Testis (tissue), 3 donors: ENCODE measurements around the gene KCNAB3. TPM values are rescaled to one million over a fixed set of nuclear protein-coding genes. Genes with fewer than 3 reads are reported as not detected.

Experiments
- DNase-seq: peaks from one replicate; pipeline ENCODE4 v3.0.0-alpha.2; 2019
- H3K27ac ChIP-seq, 2 donors: fragments of 200-600 bp; sonication (generic); one replicate each; pipeline ENCODE4 v1.5.1; 2019
- H3K27me3 ChIP-seq: fragments of 200-600 bp; sonication (generic); one replicate; pipeline ENCODE4 v1.5.1; 2019
- H3K36me3 ChIP-seq: fragments of 200-600 bp; sonication (generic); one replicate; pipeline ENCODE4 v1.5.1; 2017; ENCODE audit warnings: low read depth; ENCODE audit errors: missing control alignments
- H3K4me1 ChIP-seq: fragments of 200-600 bp; sonication (generic); one replicate; pipeline ENCODE4 v1.5.1; 2019
- H3K4me3 ChIP-seq, 2 donors: fragments of 200-600 bp; sonication (generic); one replicate each; pipeline ENCODE4 v1.5.1; 2017 to 2019
- H3K9me3 ChIP-seq: fragments of 200-600 bp; sonication (generic); one replicate; pipeline ENCODE4 v1.5.1; 2017
- CTCF ChIP-seq, 3 experiments: fragments of 450-650 bp in 2 of 3; fragments of 200-600 bp in 1 of 3; sonication (generic) in 1 of 3; IDR thresholded peaks; one replicate each; pipeline ENCODE4 v1.5.1; 2016 to 2019; ENCODE audit warnings: antibody characterized with exemption in 3 of 3, mild to moderate bottlenecking in 2 of 3, moderate library complexity in 1 of 3
- POLR2A ChIP-seq: fragments of 450-650 bp; IDR thresholded peaks from one replicate; pipeline ENCODE4 v1.6.1; 2017; ENCODE audit warnings: antibody characterized with exemption, mild to moderate bottlenecking, moderate library complexity
- WGBS, 2 donors: methylation state at CpG; one replicate each; pipeline ENCODE4 v1.1.5; 2018; 5-methylcytosine and 5-hydroxymethylcytosine counted together
- intact Hi-C: fragments of 100-400 bp; cut with DNase I; formaldehyde crosslinking; loops from one replicate; pipeline ENCODE4 v1.15.1; 2023; ENCODE audit warnings: low total_unique reads
- polyA plus RNA-seq: library from polyadenylated mRNA; stranded (reverse); fragments of 350-450 nt; fragmentation: Illumina TruSeq; extraction: RNeasy Lipid Tissue Mini Kit (QIAGEN cat#74804); gene quantifications from one replicate; pipeline ENCODE4 v1.2.3, GENCODE V29; 2014; ENCODE audit warnings: low read depth, low replicate concordance; ENCODE audit not compliant: insufficient read depth
- total RNA-seq, 2 donors: library from RNA; depleted of rRNA; stranded (reverse); fragments of >200 nt; gene quantifications; one replicate each; pipeline ENCODE4 v1.2.3, GENCODE V29; 2016

Gene KCNAB3
- total and polyA plus RNA-seq, 3 donors from 2014 or later: 3.3 to 5.2 (median 4.3) TPM

GRCh38 chr17:7893187-7893880, 36.3 kb downstream of the KCNAB3 start:
- intact Hi-C loops: no loop called here
- Histone ChIP-seq H3K9me3 (no peaks in the 10 kb centered on the region), H3K36me3 (no peaks in the 10 kb centered on the region), H3K27me3 (no peaks in the 10 kb centered on the region), H3K4me3 (no peak overlapping the region), H3K4me1 (peaks cover 19% of the 10 kb centered on the region), H3K27ac (no peak overlapping the region)
- DNase-seq: no peak
- 81 to 87% methylated on average over 13 to 15 of the region's 15 CpGs for WGBS, 2 donors
- TF ChIP-seq POLR2A (no peak), CTCF (IDR thresholded peaks at IDR 0.05) (no peak)

- WGBS, 2 donors: 37 to 50% methylated on average over 9 to 11 of the region's 11 CpGs
- TF ChIP-seq CTCF (IDR thresholded peaks at IDR 0.05) (peak; percentile 30 to 70 (median 56)), POLR2A (no peak)
- H3K27me3 ChIP-seq: no peaks in the 10 kb centered on the region
- peaks cover 37% of the 10 kb centered on the region for H3K4me1 ChIP-seq
- no peaks in the 10 kb centered on the region for H3K9me3 ChIP-seq
- peak; percentile 97 for DNase-seq
- H3K36me3 ChIP-seq: no peaks in the 10 kb centered on the region
- intact Hi-C loops: no loop called here
- H3K27ac ChIP-seq: peak overlapping the region; percentile 87 to 91
- no peak overlapping the region for H3K4me3 ChIP-seq
These were observed 40.3 kb downstream of the KCNAB3 start for GRCh38 chr17:7889166-7889955.

GRCh38 chr17:7888184-7888920, 41.3 kb downstream of the KCNAB3 start, which contains the start of gene CHD3:
Gene CHD3, plus strand, starts transcription at chr17:7888789. Its CDS starts 212 bp downstream, at chr17:7889001.
- Histone ChIP-seq H3K27ac (peak within 1 kb of the TSS; percentile 87 to 91), H3K4me1 (peaks cover 44% of the 10 kb centered on the region), H3K27me3 (no peaks in the 10 kb centered on the region), H3K36me3 (no peaks in the 10 kb centered on the region), H3K4me3 (peak within 1 kb of the TSS; percentile 27 to 74), H3K9me3 (no peaks in the 10 kb centered on the region)
- intact Hi-C loops: no loop called here
- DNase-seq: no peak
- no peak for TF ChIP-seq CTCF (IDR thresholded peaks at IDR 0.05)
- TF ChIP-seq POLR2A: no peak
- 10 to 29% methylated on average over 9 to 18 of the region's 18 CpGs for WGBS, 2 donors

GRCh38 chr17:7887482-7888183, 42.0 kb downstream of the KCNAB3 start:
- 1 to 2% methylated on average over 30 to 35 of the region's 35 CpGs for WGBS, 2 donors
- TF ChIP-seq CTCF (IDR thresholded peaks at IDR 0.05) (no peak), POLR2A (peak; percentile 0)
- no peaks in the 10 kb centered on the region for H3K9me3 ChIP-seq
- H3K36me3 ChIP-seq: no peaks in the 10 kb centered on the region
- peaks cover 49% of the 10 kb centered on the region for H3K4me1 ChIP-seq
- H3K27ac ChIP-seq: peak overlapping the region; percentile 87 to 91
- peak overlapping the region; percentile 27 to 74 for H3K4me3 ChIP-seq
- DNase-seq: peak; percentile 95
- no peaks in the 10 kb centered on the region for H3K27me3 ChIP-seq
- intact Hi-C loops: no loop called here
